Transverse colon (tissue), 4 donors: ENCODE data around the gene FABP3. TPM values are rescaled to one million over a fixed set of nuclear protein-coding genes. Genes with fewer than 3 reads are reported as not detected.

Source experiments
- DNase-seq: peaks from one replicate; pipeline ENCODE4 v3.0.0-alpha.2; 2019
- H3K27ac ChIP-seq, 4 donors: fragments of 200-600 bp; sonication (generic); 2 replicates each; pipeline ENCODE4 v1.5.1; 2016 to 2018; ENCODE audit warnings: inconsistent platforms in 4 of 4
- H3K27me3 ChIP-seq: fragments of 200-600 bp; sonication (generic); 2 replicates; pipeline ENCODE4 v1.5.1; 2017; ENCODE audit warnings: inconsistent platforms
- H3K36me3 ChIP-seq, 4 donors: fragments of 200-600 bp; sonication (generic); 2 replicates each; pipeline ENCODE4 v1.5.1; 2017 to 2019; ENCODE audit warnings: inconsistent platforms in 4 of 4
- H3K4me1 ChIP-seq, 4 donors: fragments of 200-600 bp; sonication (generic); 2 replicates each; pipeline ENCODE4 v1.5.1; 2017 to 2020; ENCODE audit warnings: inconsistent platforms in 4 of 4
- H3K4me3 ChIP-seq, 4 donors: fragments of 200-600 bp; sonication (generic); 1 replicate in 1 of 4; 2 replicates in 3 of 4; pipeline versions ENCODE4 v1.5.1 to v1.6.1; 2017 to 2019; ENCODE audit warnings: inconsistent platforms in 4 of 4
- H3K9me3 ChIP-seq, 2 donors: fragments of 200-600 bp; sonication (generic); 2 replicates each; pipeline ENCODE4 v1.5.1; 2017 to 2019; ENCODE audit warnings: inconsistent platforms in 2 of 2
- CTCF ChIP-seq, 5 experiments: fragments of 200-600 bp in 3 of 5; fragments of 450-650 bp in 2 of 5; sonication (generic) in 3 of 5; IDR thresholded peaks; 1 replicate in 2 of 5; 2 replicates in 3 of 5; pipeline ENCODE4 v1.5.1; 2016 to 2017; ENCODE audit warnings: antibody characterized with exemption in 5 of 5, inconsistent platforms in 3 of 5, mild to moderate bottlenecking in 2 of 5, moderate library complexity in 1 of 5
- EP300 ChIP-seq: sonication (generic); formaldehyde crosslinking; IDR thresholded peaks from one replicate; pipeline ENCODE4 v1.6.1; 2017; ENCODE audit warnings: antibody characterized with exemption, low read depth
- POLR2A ChIP-seq: fragments of 450-650 bp; IDR thresholded peaks from one replicate; pipeline ENCODE4 v1.6.1; 2016; ENCODE audit warnings: antibody characterized with exemption, mild to moderate bottlenecking, moderate library complexity
- POLR2AphosphoS5 ChIP-seq, 3 donors: sonication (generic); formaldehyde crosslinking; IDR thresholded peaks; one replicate each; pipeline ENCODE4 v1.6.1; 2016; ENCODE audit warnings: antibody characterized with exemption in 3 of 3
- WGBS, 2 donors: methylation state at CpG; one replicate each; pipeline ENCODE4 v1.1.5; 2018; ENCODE audit warnings: low coverage in 1 of 2; 5-methylcytosine and 5-hydroxymethylcytosine counted together
- in situ Hi-C, 4 donors: fragments of 200-750 bp; cut with MboI; loops; one replicate each; pipeline versions ENCODE4 v1.15.0 to v1.15.1; 2017; ENCODE audit warnings: low sequenced_read_pairs in 3 of 4, low pct_ligation_motif_present in 1 of 4, low pct_unique_long_range_greater_than_20kb in 1 of 4
- intact Hi-C: fragments of 100-400 bp; cut with DNase I; formaldehyde crosslinking; loops from one replicate; pipeline ENCODE4 v1.15.1; 2023; ENCODE audit warnings: low total_unique reads
- total RNA-seq, 4 donors: library from RNA; depleted of rRNA; stranded (reverse); fragments of >200 nt; gene quantifications; one replicate each; pipeline ENCODE4 v1.1.0, GENCODE V29; 2016

The FABP3 gene
- total RNA-seq, 4 donors from 2014 or later: 5.9 to 7.6 TPM; not detected in 2

DNA sequence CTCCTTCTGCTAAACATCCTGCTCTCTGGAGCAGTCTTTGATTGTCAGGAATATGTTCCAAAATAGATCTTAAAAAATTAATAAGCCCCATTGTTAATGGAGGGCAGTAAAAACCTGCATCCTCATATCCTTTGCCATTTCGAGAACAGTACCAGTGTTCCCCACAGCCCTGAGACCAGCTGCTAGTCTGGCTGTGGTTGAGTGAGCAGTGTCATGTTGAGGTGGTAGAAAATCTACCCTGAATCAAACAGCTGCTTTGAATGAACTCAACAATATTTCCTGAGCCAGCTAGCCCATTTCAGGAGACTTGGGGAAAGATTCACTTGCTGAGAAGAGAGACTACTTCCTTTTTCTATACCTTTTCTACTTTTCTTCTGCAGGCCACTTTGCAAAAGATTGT, 24.4 kb downstream of the FABP3 start:
- H3K9me3 ChIP-seq: no peaks in the 10 kb centered on the region
- no peak for DNase-seq
- no peak for TF ChIP-seq POLR2A
- TF ChIP-seq POLR2AphosphoS5 (IDR thresholded peaks at IDR 0.05): no peak
- TF ChIP-seq CTCF (IDR thresholded peaks at IDR 0.05): no peak
- no peak for TF ChIP-seq EP300
- H3K4me1 ChIP-seq: no peaks in the 10 kb centered on the region
- 79 to 100% methylated on average over 1 of the region's 1 CpG for WGBS, 2 donors
- H3K27me3 ChIP-seq: no peaks in the 10 kb centered on the region
- intact Hi-C loops (no loop called here), in situ Hi-C loops (loop anchor here in 2 of 4 donors (25.0 kb wide), 1 partner anchor 161 kb away; no protein-coding TSS in a partner anchor)
- H3K4me3 ChIP-seq: no peak overlapping the region
- H3K36me3 ChIP-seq: peaks cover 0 to 9% (median 0%) of the 10 kb centered on the region in 4 donors
- H3K27ac ChIP-seq: no peak overlapping the region

DNA sequence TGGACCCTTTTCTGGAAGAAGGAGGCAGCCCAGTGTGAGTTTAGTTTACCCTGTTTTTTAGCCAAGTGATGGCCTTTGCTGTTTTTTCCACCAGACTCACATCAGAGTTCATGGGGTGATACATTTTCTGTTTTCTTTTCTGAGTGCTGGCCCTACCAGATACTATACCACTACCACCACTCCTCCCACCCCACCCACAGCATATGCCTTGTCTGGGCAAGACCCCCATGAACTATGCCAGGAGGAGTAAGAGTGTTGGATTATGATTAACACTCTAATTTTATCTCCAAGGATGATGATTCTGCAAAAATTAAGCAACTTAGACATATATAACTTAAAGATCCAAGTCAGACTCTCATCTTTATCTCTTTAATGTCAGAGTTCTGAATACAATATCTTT, 26.1 kb downstream of the FABP3 start:
- in situ Hi-C loops (loop anchor here in 2 of 4 donors (25.0 kb wide), 1 partner anchor 159 kb away; no protein-coding TSS in a partner anchor), intact Hi-C loops (no loop called here)
- Histone ChIP-seq H3K36me3 (peaks cover 0 to 9% (median 0%) of the 10 kb centered on the region in 4 donors), H3K4me1 (no peaks in the 10 kb centered on the region), H3K27ac (no peak overlapping the region), H3K27me3 (no peaks in the 10 kb centered on the region), H3K4me3 (no peak overlapping the region), H3K9me3 (no peaks in the 10 kb centered on the region)
- no peak for DNase-seq
- TF ChIP-seq POLR2A (no peak), POLR2AphosphoS5 (IDR thresholded peaks at IDR 0.05) (no peak), EP300 (no peak), CTCF (IDR thresholded peaks at IDR 0.05) (no peak)

- intact Hi-C loops: no loop called here
- peaks cover 0 to 8% (median 0%) of the 10 kb centered on the region in 4 donors for H3K36me3 ChIP-seq
- in situ Hi-C loops: loop anchor here in 2 of 4 donors (25.0 kb wide), 1 partner anchor 158 kb away; no protein-coding TSS in a partner anchor
Measured at GRCh38 chr1:31345635-31346034, 27.2 kb downstream of the FABP3 start.

DNA sequence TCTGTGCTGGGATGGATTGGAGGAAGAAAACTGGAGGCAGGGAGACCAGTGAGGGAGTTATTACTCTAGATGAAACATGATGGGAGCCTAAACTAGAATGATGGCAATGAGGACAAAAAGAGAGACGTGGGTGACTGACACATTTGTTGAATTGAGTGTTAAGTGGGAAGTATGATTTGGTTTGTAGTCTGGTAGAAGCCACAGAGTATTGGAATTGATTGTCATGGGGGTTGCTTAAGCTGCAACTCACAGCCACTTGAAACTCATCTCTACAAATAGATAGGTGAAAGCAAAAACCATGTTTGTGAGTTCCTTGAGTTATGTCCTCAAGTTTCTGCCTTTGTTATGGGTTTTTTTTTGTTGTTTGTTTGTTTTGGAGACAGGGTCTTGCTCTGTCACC, 28.4 kb downstream of the FABP3 start:
- Histone ChIP-seq H3K27ac (no peak overlapping the region), H3K4me1 (no peaks in the 10 kb centered on the region), H3K4me3 (no peak overlapping the region), H3K27me3 (no peaks in the 10 kb centered on the region), H3K36me3 (peaks cover 0 to 2% (median 0%) of the 10 kb centered on the region in 4 donors), H3K9me3 (no peaks in the 10 kb centered on the region)
- WGBS, 2 donors: 36 to 86% methylated on average over 1 of the region's 1 CpG
- TF ChIP-seq POLR2AphosphoS5 (IDR thresholded peaks at IDR 0.05) (no peak), CTCF (IDR thresholded peaks at IDR 0.05) (no peak), POLR2A (no peak), EP300 (no peak)
- DNase-seq: no peak
- in situ Hi-C loops (loop anchor here in 2 of 4 donors (25.0 kb wide), 1 partner anchor 157 kb away; no protein-coding TSS in a partner anchor), intact Hi-C loops (no loop called here)

More at GRCh38 chr1:31345635-31346034, 27.2 kb downstream of the FABP3 start:
- 100% methylated on average over 2 of the region's 2 CpGs; no CpG with 5 or more reads in 1 of the 2 donors for WGBS, 2 donors
- no peak overlapping the region for H3K27ac ChIP-seq
- TF ChIP-seq EP300: no peak
- no peak for TF ChIP-seq POLR2A
- no peak for TF ChIP-seq CTCF (IDR thresholded peaks at IDR 0.05)
- no peak for TF ChIP-seq POLR2AphosphoS5 (IDR thresholded peaks at IDR 0.05)
- no peak for DNase-seq
- no peaks in the 10 kb centered on the region for H3K27me3 ChIP-seq
- H3K4me3 ChIP-seq: no peak overlapping the region
- no peaks in the 10 kb centered on the region for H3K4me1 ChIP-seq
- H3K9me3 ChIP-seq: no peaks in the 10 kb centered on the region
